Activated naive CD8-positive, alpha-beta T cell treated with anti-CD3 and anti-CD28 coated beads, Interleukin-2, amount 50 U/mL, for 24 hours (primary cell): ENCODE data around the gene ID3.

ENCODE experiments used
- ATAC-seq: fragments of 150-1000 bp; cut with Tn5 transposase; one replicate; pipeline ENCODE4 v1.10.0; 2021
- DNase-seq: peaks from one replicate; pipeline ENCODE4 v3.0.0; 2021
- H3K27ac Mint-ChIP-seq: one replicate; pipeline ENCODE4 v1.8.0; 2021; ENCODE audit warnings: mild to moderate bottlenecking, mixed read lengths
- H3K27me3 Mint-ChIP-seq: one replicate; pipeline ENCODE4 v1.8.0; 2021; ENCODE audit warnings: mixed read lengths
- H3K36me3 Mint-ChIP-seq: one replicate; pipeline ENCODE4 v1.8.0; 2021; ENCODE audit warnings: low read depth, mixed read lengths
- H3K4me1 Mint-ChIP-seq: one replicate; pipeline ENCODE4 v1.8.0; 2021; ENCODE audit warnings: mixed read lengths
- H3K4me3 Mint-ChIP-seq: one replicate; pipeline ENCODE4 v1.8.0; 2021; ENCODE audit warnings: mild to moderate bottlenecking, moderate library complexity, mixed read lengths
- H3K9me3 Mint-ChIP-seq: one replicate; pipeline ENCODE4 v1.8.0; 2021; ENCODE audit warnings: mixed read lengths

Gene ID3

DNA sequence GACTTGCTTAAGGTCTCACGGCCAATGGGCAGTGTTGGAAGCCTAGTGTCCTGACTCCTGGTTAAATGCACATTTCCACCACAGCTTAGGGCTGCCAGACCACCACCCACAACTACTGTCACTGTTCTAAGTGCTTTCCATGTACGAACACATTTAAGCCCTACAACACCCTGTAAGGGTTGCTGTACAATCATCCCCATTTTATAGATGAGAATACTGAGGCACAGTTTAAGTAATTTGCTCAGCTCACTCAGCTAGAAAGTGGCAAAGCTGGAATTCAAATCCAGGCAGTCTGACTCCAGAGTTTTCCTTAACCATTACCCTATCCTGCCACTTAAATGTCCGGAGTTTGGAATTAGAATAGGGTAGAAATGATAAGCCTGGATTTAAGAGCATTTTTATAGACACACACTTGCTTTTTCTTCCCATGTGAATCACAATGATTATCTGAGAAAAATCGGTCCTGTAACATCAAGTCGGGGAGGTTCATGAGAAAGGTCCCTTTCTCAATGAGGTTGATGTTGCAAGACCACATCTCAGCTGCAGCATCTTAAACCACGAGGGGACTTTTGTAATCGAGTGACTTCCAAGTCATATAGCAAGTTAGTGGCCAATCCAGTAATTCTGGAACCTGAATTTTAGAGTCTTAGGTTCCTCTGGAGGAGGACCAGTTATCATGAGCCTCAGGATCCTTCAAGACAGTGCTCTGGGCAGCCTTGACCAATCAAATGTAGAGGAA is 36.9 kb downstream of the ID3 start:
- H3K27me3 Mint-ChIP-seq: no peaks in the 10 kb centered on the region
- ATAC-seq (peak; percentile 38), DNase-seq (no peak)
- H3K4me3 Mint-ChIP-seq: no peak overlapping the region
- H3K36me3 Mint-ChIP-seq: peaks cover 44% of the 10 kb centered on the region
- no peak overlapping the region for H3K27ac Mint-ChIP-seq
- H3K9me3 Mint-ChIP-seq: no peaks in the 10 kb centered on the region
- H3K4me1 Mint-ChIP-seq: peaks cover 41% of the 10 kb centered on the region

DNA sequence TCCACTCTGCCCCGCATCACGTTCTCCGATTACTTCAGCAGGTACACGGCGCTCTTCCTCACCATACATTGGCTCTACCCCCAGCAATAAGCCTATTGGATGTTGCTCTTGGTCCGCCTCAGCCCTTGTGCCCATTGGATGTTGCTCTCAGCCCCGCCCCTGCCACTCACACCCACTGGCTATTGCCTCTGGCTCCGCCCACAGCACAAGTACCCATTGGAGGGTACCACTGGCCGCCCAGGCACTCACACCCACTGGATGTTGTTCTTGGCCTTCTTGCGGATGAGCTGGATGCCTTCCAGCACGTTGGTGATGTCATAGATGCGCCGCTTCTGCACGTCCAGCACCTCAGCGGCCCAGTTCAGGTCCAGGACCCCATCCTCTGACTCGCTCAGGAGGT is 37.7 kb downstream of the ID3 start:
- DNase-seq (peak; percentile 21), ATAC-seq (no peak)
- Mint-ChIP-seq H3K4me1 (peaks cover 32% of the 10 kb centered on the region), H3K27ac (no peak overlapping the region), H3K9me3 (no peaks in the 10 kb centered on the region), H3K4me3 (no peak overlapping the region), H3K27me3 (no peaks in the 10 kb centered on the region), H3K36me3 (peaks cover 42% of the 10 kb centered on the region)

DNA sequence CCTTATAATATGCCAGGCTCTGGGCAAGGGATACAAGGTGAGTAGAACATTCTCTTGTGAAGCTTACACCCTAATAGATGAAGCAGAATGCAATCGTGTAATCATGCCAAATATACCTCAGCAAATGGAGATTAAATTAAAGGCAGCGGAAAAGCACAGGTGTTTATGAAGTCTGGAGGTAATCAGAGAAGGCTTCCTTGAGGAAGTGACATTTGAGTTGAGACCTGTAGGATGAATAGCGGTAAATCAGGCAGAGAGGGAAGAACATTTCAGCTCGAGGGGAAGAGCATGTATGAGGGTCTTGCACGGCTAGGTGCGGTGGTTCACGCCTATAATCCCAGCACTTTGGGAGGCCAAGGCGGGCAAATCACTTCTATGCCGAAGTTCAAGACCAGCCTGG is 41.7 kb downstream of the ID3 start:
- Mint-ChIP-seq H3K4me1 (peaks cover 3% of the 10 kb centered on the region), H3K27me3 (no peaks in the 10 kb centered on the region), H3K27ac (no peak overlapping the region), H3K4me3 (no peak overlapping the region), H3K36me3 (peaks cover 61% of the 10 kb centered on the region), H3K9me3 (no peaks in the 10 kb centered on the region)
- DNase-seq (no peak), ATAC-seq (no peak)

DNA sequence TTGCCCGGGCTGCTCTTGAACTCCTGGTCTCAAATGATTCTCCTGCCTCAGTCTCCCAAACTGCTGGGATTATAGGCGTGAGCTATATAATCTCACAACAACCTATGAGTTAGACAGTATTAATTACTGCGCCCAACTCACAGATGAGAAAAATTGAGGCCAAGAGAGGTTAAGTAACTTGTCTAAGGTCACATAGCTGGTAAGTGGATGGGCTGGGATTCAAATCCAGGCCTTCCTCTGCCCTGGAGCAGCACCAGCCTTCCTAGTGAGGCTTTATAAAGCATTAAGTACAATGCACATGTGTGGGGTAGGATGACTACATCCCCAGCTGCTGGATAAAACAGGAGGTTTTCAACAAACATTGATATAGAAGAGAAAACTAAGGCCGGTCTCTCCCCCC is 43.4 kb downstream of the ID3 start:
- Mint-ChIP-seq H3K4me3 (no peak overlapping the region), H3K27me3 (no peaks in the 10 kb centered on the region), H3K4me1 (no peaks in the 10 kb centered on the region), H3K36me3 (peaks cover 57% of the 10 kb centered on the region), H3K9me3 (no peaks in the 10 kb centered on the region), H3K27ac (no peak overlapping the region)
- ATAC-seq (no peak), DNase-seq (no peak)

DNA sequence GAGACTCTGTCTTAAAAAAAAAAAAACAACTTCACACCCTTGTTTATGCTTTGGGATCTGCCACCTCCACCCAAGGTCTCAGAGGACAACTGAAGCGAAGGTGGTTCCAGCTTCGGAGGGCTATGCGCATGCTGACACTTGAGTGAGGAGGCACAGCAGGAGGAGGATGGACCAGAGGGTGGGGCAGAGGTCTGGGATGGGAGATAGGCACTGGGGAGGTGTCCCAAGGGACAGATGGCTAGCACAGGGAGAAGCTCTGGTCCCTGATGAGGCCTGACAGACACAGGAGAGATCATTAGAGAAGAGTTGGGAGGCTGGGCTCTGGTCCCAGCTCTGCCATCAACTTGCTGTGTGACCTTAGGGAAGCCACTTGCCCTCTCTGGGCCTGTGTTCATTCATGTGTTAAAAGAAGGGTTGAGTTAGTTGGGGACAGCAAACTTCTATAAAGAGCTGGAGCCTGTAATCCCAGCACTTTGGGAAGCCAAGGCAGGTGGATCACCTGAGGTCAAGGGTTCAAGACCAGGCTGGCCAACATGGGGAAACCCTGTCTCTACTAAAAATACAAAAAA is 45.1 kb downstream of the ID3 start:
- H3K36me3 Mint-ChIP-seq: peaks cover 58% of the 10 kb centered on the region
- no peak overlapping the region for H3K4me3 Mint-ChIP-seq
- no peaks in the 10 kb centered on the region for H3K4me1 Mint-ChIP-seq
- ATAC-seq (no peak), DNase-seq (no peak)
- no peaks in the 10 kb centered on the region for H3K9me3 Mint-ChIP-seq
- H3K27ac Mint-ChIP-seq: no peak overlapping the region
- H3K27me3 Mint-ChIP-seq: no peaks in the 10 kb centered on the region

DNA sequence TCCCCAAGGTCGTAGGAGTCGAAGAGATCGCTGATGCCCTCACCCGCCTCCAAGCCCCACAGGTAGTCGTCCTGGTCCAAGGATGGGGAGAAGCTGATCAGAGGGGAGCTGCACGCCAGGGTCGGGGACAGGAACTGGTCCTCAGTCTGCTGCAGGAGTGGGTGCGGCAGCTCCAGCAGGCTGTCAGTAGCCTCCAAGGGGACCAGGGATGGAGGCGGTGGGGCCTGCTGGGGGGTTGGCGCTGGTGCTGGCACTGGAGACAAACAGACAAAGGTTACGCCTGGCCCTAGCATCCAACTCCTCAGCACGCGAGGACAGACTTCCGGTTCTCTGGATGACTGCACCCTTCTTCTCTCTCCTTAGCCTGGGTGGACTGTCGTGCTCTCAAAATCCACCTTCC is 49.4 kb downstream of the ID3 start:
- Mint-ChIP-seq H3K4me1 (no peaks in the 10 kb centered on the region), H3K27ac (no peak overlapping the region), H3K9me3 (no peaks in the 10 kb centered on the region)

More for the DNA sequence above, 49.4 kb downstream of the ID3 start:
- Mint-ChIP-seq H3K27me3 (no peaks in the 10 kb centered on the region), H3K36me3 (peaks cover 42% of the 10 kb centered on the region), H3K4me3 (no peak overlapping the region)
- DNase-seq (no peak), ATAC-seq (no peak)
